Measurements from ENCODE around the gene EMP2.

- TF ChIP-seq CTCF (IDR thresholded peaks at IDR 0.05) = no peak
- no peak for TF ChIP-seq POLR2A (IDR thresholded peaks at IDR 0.05)
Observed at GRCh38 chr16:10535461-10535860, 44.9 kb downstream of the EMP2 start.
